Measurements from ENCODE around the gene CD274. TPM values are rescaled to one million over a fixed set of nuclear protein-coding genes. Genes with fewer than 3 reads are reported as not detected.

The CD274 gene
- total RNA-seq, 1 donor from 2014 or later: 21.4 TPM

- H3K36me3 ChIP-seq (ENCODE audit: insufficient read depth, low read length): peaks cover 10% of the 10 kb centered on the region
- peaks cover 41% of the 10 kb centered on the region for H3K4me1 ChIP-seq (ENCODE audit: insufficient read depth, low read length)
- H3K4me3 ChIP-seq (ENCODE audit: insufficient read depth, low read depth, low read length): peak overlapping the region; percentile 30
- H3K4me2 ChIP-seq (ENCODE audit: low read length): peak overlapping the region; percentile 88
- TF ChIP-seq CTCF (IDR thresholded peaks at IDR 0.05; ENCODE audit: insufficient read depth, low read depth, low read length) (no peak), EZH2 (IDR thresholded peaks at IDR 0.05; ENCODE audit: insufficient read depth, low read length) (no peak)
- H3K4me1 Mint-ChIP-seq (ENCODE audit: low read depth, unreplicated experiment): peaks cover 28% of the 10 kb centered on the region
- H3K9me3 Mint-ChIP-seq (ENCODE audit: unreplicated experiment): no peaks in the 10 kb centered on the region
- DNase-seq (ENCODE audit: low read depth) (no peak), FAIRE-seq (no peak)
- H3K36me3 Mint-ChIP-seq (ENCODE audit: low read depth, unreplicated experiment): peaks cover 4% of the 10 kb centered on the region
- H3K27me3 ChIP-seq (ENCODE audit: insufficient read depth, low read length): no peaks in the 10 kb centered on the region
- H3K27me3 Mint-ChIP-seq (ENCODE audit: low read depth, unreplicated experiment): no peaks in the 10 kb centered on the region
- no peaks in the 10 kb centered on the region for H4K20me1 ChIP-seq (ENCODE audit: insufficient read depth, low read length)
- no peak overlapping the region for H3K9ac ChIP-seq (ENCODE audit: low read length)
- H3K27ac ChIP-seq (ENCODE audit: low read depth, low read length): no peak overlapping the region
- H3K9me3 ChIP-seq (ENCODE audit: insufficient read depth, low read depth, low read length): no peaks in the 10 kb centered on the region
- no peak overlapping the region for H3K27ac Mint-ChIP-seq (ENCODE audit: unreplicated experiment)
- H3K4me3 Mint-ChIP-seq (ENCODE audit: unreplicated experiment): peak overlapping the region; percentile 89
- H3K79me2 ChIP-seq (ENCODE audit: insufficient read depth, low read length): peaks cover 76% of the 10 kb centered on the region
- no peak overlapping the region for H2AFZ ChIP-seq (ENCODE audit: low read depth, low read length)
Measured at GRCh38 chr9:5452286-5452609, 1.9 kb downstream of the CD274 start.

GRCh38 chr9:5453004-5453403, 2.7 kb downstream of the CD274 start:
- Histone ChIP-seq H3K9me3 (ENCODE audit: insufficient read depth, low read depth, low read length) (no peaks in the 10 kb centered on the region), H3K27ac (ENCODE audit: low read depth, low read length) (peak overlapping the region; percentile 67), H2AFZ (ENCODE audit: low read depth, low read length) (no peak overlapping the region), H3K27me3 (ENCODE audit: insufficient read depth, low read length) (no peaks in the 10 kb centered on the region), H3K9ac (ENCODE audit: low read length) (no peak overlapping the region), H3K36me3 (ENCODE audit: insufficient read depth, low read length) (peaks cover 12% of the 10 kb centered on the region), H3K4me3 (ENCODE audit: insufficient read depth, low read depth, low read length) (no peak overlapping the region), H3K4me1 (ENCODE audit: insufficient read depth, low read length) (peaks cover 35% of the 10 kb centered on the region), H4K20me1 (ENCODE audit: insufficient read depth, low read length) (no peaks in the 10 kb centered on the region), H3K79me2 (ENCODE audit: insufficient read depth, low read length) (peaks cover 77% of the 10 kb centered on the region), H3K4me2 (ENCODE audit: low read length) (peak overlapping the region; percentile 88)
- Mint-ChIP-seq H3K27me3 (ENCODE audit: low read depth, unreplicated experiment) (no peaks in the 10 kb centered on the region), H3K9me3 (ENCODE audit: unreplicated experiment) (no peaks in the 10 kb centered on the region), H3K4me1 (ENCODE audit: low read depth, unreplicated experiment) (peaks cover 22% of the 10 kb centered on the region), H3K36me3 (ENCODE audit: low read depth, unreplicated experiment) (peaks cover 10% of the 10 kb centered on the region), H3K27ac (ENCODE audit: unreplicated experiment) (no peak overlapping the region), H3K4me3 (ENCODE audit: unreplicated experiment) (peak overlapping the region; percentile 62)
- FAIRE-seq: no peak
- DNase-seq (ENCODE audit: low read depth): peak; percentile 22
- TF ChIP-seq CTCF (IDR thresholded peaks at IDR 0.05; ENCODE audit: insufficient read depth, low read depth, low read length) (no peak), EZH2 (IDR thresholded peaks at IDR 0.05; ENCODE audit: insufficient read depth, low read length) (no peak)

- Mint-ChIP-seq H3K27me3 (ENCODE audit: low read depth, unreplicated experiment) (no peaks in the 10 kb centered on the region), H3K4me3 (ENCODE audit: unreplicated experiment) (peak overlapping the region; percentile 62), H3K4me1 (ENCODE audit: low read depth, unreplicated experiment) (peaks cover 21% of the 10 kb centered on the region), H3K9me3 (ENCODE audit: unreplicated experiment) (no peaks in the 10 kb centered on the region), H3K36me3 (ENCODE audit: low read depth, unreplicated experiment) (peaks cover 13% of the 10 kb centered on the region), H3K27ac (ENCODE audit: unreplicated experiment) (no peak overlapping the region)
- TF ChIP-seq EZH2 (IDR thresholded peaks at IDR 0.05; ENCODE audit: insufficient read depth, low read length) (no peak), CTCF (IDR thresholded peaks at IDR 0.05; ENCODE audit: insufficient read depth, low read depth, low read length) (no peak)
- Histone ChIP-seq H3K79me2 (ENCODE audit: insufficient read depth, low read length) (peaks cover 77% of the 10 kb centered on the region), H3K9ac (ENCODE audit: low read length) (no peak overlapping the region), H2AFZ (ENCODE audit: low read depth, low read length) (no peak overlapping the region), H3K36me3 (ENCODE audit: insufficient read depth, low read length) (peaks cover 15% of the 10 kb centered on the region), H3K4me3 (ENCODE audit: insufficient read depth, low read depth, low read length) (no peak overlapping the region), H3K4me2 (ENCODE audit: low read length) (peak overlapping the region; percentile 88), H4K20me1 (ENCODE audit: insufficient read depth, low read length) (no peaks in the 10 kb centered on the region), H3K4me1 (ENCODE audit: insufficient read depth, low read length) (peaks cover 34% of the 10 kb centered on the region), H3K27ac (ENCODE audit: low read depth, low read length) (peak overlapping the region; percentile 67), H3K27me3 (ENCODE audit: insufficient read depth, low read length) (no peaks in the 10 kb centered on the region), H3K9me3 (ENCODE audit: insufficient read depth, low read depth, low read length) (no peaks in the 10 kb centered on the region)
- FAIRE-seq (no peak), DNase-seq (ENCODE audit: low read depth) (no peak)
Measured at GRCh38 chr9:5453673-5454072, 3.3 kb downstream of the CD274 start.
